ENCODE results near the gene ZBTB12.
A peak's percentile ranks its signal among the peaks of the same experiment; 100 is the strongest.
"Not testable (repeated sequence)": the region's sequence is repeated elsewhere in the genome, so short reads cannot be mapped to it uniquely, and the experiment has no call there.

ZBTB12 gene

GRCh38 chr6:31920811-31921210 lies 18.9 kb upstream of the ZBTB12 start:
- DNase-seq, result no peak

GRCh38 chr6:31919624-31920303 lies 17.9 kb upstream of the ZBTB12 start:
- DNase-seq, result no peak

GRCh38 chr6:31918069-31918720 lies 16.3 kb upstream of the ZBTB12 start:
- DNase-seq, result no peak

- no peak for DNase-seq
These were observed 13.9 kb upstream of the ZBTB12 start for GRCh38 chr6:31915756-31916155.

GRCh38 chr6:31915351-31915750 lies 13.5 kb upstream of the ZBTB12 start:
- no peak for DNase-seq

- no peak for DNase-seq
These were observed 10.1 kb upstream of the ZBTB12 start for GRCh38 chr6:31911826-31912585.

DNA sequence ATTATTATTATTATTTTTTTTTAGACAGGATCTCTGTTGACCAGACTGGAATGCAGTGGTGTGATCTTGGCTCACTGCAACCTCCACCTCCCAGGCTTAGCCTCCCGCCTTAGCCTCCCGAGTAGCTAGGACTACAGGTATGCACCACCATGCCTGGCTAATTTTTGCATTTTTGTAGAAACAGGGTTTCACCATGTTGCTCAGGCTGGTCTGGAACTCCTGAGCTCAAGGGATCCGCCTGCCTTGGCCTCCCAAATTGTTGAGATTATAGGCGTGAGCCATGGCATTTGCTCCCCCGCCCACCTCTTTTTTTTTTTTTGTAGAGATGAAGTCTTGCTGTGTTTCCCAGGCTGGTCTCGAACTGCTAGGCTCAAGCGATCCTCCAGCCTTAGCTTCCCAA lies 7.4 kb upstream of the ZBTB12 start:
- not testable (repeated sequence) for DNase-seq

DNA sequence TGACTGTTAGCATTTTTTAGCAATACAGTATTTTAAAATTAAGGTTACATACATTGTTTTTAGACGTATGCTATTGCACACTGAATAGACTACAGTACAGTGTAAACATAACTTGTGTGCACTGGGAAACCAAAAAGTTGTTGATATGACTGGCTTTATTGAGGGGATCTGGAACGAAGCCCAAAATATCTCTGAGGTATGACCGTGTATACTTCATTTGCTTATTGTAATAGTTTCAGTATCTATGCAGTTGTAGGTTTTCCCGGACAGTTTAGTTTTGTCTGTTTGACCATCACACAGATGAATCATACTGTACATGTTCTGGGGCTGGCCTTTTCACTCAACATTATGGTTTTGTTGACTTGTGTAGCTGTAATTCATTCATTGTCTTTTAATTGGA lies 6.9 kb upstream of the ZBTB12 start:
- no peak for DNase-seq

GRCh38 chr6:31908255-31908654 lies 6.4 kb upstream of the ZBTB12 start:
- DNase-seq, result not testable (repeated sequence)

- no peak for DNase-seq
These were observed 5.4 kb upstream of the ZBTB12 start for GRCh38 chr6:31907158-31907813.

DNA sequence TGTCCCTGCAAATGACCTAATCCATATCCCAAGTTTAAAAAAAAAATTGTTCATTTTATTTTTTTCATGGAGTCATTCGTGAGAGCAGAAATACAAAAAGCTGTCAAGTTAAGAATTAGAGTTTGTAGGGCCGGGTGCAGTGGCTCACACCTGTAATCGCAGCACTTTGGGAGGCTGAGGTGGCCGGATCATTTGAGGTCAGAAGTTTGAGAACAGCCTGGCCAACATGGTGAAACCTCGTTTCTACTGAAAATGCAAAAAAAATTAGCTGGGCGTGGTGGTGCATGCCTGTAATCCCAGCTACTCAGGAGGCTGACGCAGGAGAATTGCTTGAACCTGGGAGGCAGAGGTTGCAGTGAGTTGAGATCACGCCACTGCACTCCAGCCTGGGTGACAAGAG lies 4.8 kb upstream of the ZBTB12 start:
- not testable (repeated sequence) for DNase-seq

GRCh38 chr6:31906122-31906521 lies 4.2 kb upstream of the ZBTB12 start:
- no peak for DNase-seq

DNA sequence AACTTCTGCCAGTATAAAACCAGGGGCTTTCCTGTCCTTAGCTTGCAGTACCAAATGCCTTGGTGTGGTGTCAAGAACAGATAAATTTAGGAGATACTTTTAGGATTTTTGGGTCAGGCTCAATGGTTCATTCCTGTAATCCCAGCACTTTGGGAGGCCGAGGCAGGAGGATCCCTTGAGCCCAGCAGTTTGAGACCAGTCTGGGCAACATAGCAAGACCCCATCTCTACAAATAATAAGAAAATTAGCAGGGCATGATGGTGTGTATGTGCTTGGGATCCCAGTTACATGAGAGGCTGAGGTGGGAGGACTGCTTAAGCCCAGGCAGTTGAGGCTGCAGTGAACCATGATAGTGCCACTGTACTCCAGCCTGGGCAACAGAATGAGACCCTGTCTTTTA lies 3.2 kb upstream of the ZBTB12 start:
- DNase-seq, result no peak

- DNase-seq, result no peak
These were observed 2.1 kb upstream of the ZBTB12 start for GRCh38 chr6:31903957-31904356.

- no peak for DNase-seq
These were observed 402 bp downstream of the ZBTB12 start for GRCh38 chr6:31901415-31901952.

GRCh38 chr6:31900917-31901414 lies 920 bp downstream of the ZBTB12 start:
- no peak for DNase-seq

DNA sequence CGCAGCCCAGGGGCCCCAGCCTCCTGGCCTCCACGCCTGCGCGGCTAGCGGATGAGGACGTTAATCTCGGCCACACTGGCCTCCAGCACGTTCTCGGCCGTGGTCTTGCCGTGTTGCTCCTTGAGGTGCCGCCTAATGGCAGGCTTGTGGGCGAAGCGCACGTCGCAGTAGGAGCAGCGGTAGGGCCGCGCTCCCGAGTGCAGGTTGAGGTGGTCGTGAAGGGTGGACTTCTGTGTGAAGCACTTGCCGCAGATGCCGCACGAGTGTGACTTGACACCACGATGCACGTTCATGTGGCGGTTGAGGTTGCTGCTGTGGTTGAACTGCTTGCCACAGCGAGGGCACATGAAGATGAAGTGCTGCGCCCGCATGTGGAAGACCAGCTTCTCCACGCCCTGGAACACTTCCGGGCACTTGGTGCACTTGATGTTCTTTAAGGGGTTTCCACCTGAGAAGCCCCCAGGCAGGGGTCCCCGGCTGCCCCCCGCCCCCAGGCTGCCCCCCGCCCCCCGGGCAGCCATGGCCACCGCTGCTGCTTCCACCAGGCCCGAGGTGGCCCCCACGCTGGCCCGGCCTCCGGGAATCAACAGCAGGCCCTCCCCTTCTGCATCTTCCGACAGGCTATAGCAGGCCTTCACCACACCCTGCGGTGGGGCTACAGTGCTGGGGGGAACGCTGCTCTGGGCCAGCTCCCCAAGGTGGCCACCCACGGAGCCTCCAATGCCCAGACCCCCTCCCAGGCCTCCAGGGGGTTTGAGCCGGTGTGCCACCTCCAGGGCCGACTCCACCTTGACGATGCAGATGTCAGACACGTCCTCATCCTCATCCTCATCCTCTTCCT lies 1.8 kb downstream of the ZBTB12 start:
- DNase-seq, result no peak

DNA sequence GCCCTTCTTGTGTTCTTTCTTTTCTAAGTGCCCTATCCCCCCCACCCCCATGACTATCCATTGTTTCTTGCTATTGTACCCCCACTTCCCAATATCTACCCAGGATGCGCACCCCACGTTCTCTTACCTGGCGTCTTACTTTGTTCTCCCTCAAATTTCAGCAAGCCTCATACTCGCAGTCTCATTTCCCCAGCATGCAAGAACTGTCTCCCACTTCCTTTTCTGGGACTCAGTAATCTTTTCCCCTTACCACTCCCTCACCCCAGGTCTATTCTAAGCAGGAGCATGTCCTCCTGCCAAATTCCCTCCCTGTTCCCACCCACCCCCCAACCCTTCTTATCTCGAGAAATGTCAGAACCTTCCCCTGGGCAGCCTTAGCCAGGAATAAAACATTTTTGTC lies 2.7 kb downstream of the ZBTB12 start:
- DNase-seq, result no peak

DNA sequence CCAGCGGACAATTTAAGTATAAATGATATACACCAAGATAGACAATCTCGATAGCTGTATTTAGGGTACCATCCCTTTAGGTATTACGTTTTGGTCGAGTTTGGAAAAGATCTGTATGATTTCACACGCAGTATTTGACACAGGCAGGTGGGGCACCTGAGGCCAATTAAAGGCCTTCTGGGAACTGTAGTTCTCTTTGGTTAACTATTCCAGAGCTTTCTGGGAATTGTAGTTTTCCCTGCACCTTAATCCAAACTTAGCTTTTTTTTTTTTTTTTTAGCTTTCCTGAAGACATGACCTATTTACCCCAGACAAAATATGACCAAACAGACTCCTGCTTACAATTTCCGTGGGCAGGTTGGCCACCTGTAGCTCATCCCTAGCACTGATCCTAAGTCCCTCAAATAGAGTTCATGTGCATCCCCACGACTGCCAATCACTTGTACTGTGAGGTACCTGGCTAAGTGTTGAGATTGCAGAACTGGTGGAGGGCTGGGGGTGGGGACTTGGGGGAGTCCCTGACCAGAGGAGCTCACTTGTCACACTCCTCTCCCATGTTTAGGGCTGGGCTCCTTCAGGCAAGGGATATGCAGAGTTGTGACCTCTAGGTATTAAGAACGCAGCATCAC lies 3.4 kb downstream of the ZBTB12 start:
- peak; percentile 18 for DNase-seq

- peak; percentile 29 for DNase-seq
These were observed 4.1 kb downstream of the ZBTB12 start, which contains the start of gene EHMT2 for GRCh38 chr6:31897612-31898382. TSS of gene EHMT2 (minus strand) at chr6:31897698. CDS start at chr6:31897677, 21 bp downstream.

Data from NCI-H524 treated with DMSO at 0.1 percent for 48 hours (cell line).